NCI-H510A (cell line): ENCODE measurements around the gene ARHGAP42.

Experiments used
- DNase-seq: peaks from one replicate; lab custom pipeline; 2025; lab: John Stamatoyannopoulos, UW

The ARHGAP42 gene

GRCh38 chr11:100800202-100800601, 113.1 kb downstream of the ARHGAP42 start:
- no peak for DNase-seq

GRCh38 chr11:100801225-100801999, 114.3 kb downstream of the ARHGAP42 start:
- DNase-seq, result no peak

- DNase-seq, result no peak
Measured at GRCh38 chr11:100805506-100806199, 118.6 kb downstream of the ARHGAP42 start.

- DNase-seq, result no peak
Measured at GRCh38 chr11:100806296-100806695, 119.2 kb downstream of the ARHGAP42 start.

GRCh38 chr11:100808904-100809491, 121.9 kb downstream of the ARHGAP42 start:
- DNase-seq, result no peak

GRCh38 chr11:100810146-100810545, 123.1 kb downstream of the ARHGAP42 start:
- no peak for DNase-seq

- no peak for DNase-seq
Measured at GRCh38 chr11:100810666-100811065, 123.6 kb downstream of the ARHGAP42 start.

GRCh38 chr11:100812517-100812916, 125.4 kb downstream of the ARHGAP42 start:
- no peak for DNase-seq

GRCh38 chr11:100815787-100816330, 128.8 kb downstream of the ARHGAP42 start:
- no peak for DNase-seq

GRCh38 chr11:100816823-100817222, 129.7 kb downstream of the ARHGAP42 start:
- DNase-seq, result no peak

- no peak for DNase-seq
Measured at GRCh38 chr11:100817620-100818019, 130.5 kb downstream of the ARHGAP42 start.

- DNase-seq, result no peak
Measured at GRCh38 chr11:100820621-100821020, 133.5 kb downstream of the ARHGAP42 start.

- DNase-seq, result no peak
Measured at GRCh38 chr11:100821198-100821597, 134.1 kb downstream of the ARHGAP42 start.

GRCh38 chr11:100823360-100823759, 136.3 kb downstream of the ARHGAP42 start:
- no peak for DNase-seq

GRCh38 chr11:100824041-100824809, 137.1 kb downstream of the ARHGAP42 start:
- no peak for DNase-seq

- no peak for DNase-seq
Measured at GRCh38 chr11:100825626-100826025, 138.5 kb downstream of the ARHGAP42 start.

- DNase-seq, result no peak
Measured at GRCh38 chr11:100827934-100828661, 141.0 kb downstream of the ARHGAP42 start.

GRCh38 chr11:100830274-100830673, 143.2 kb downstream of the ARHGAP42 start:
- DNase-seq, result no peak

GRCh38 chr11:100830978-100831732, 144.1 kb downstream of the ARHGAP42 start:
- DNase-seq, result no peak

GRCh38 chr11:100831929-100832494, 144.9 kb downstream of the ARHGAP42 start:
- no peak for DNase-seq
